ENCODE data around the gene BTNL9. TPM values are rescaled to one million over a fixed set of nuclear protein-coding genes. Genes with fewer than 3 reads are reported as not detected.
"Not testable (repeated sequence)": the region's sequence is repeated elsewhere in the genome, so short reads cannot be mapped to it uniquely, and the experiment has no call there.

Gene BTNL9
- total RNA-seq, 1 experiment from 2014 or later: not detected

DNA sequence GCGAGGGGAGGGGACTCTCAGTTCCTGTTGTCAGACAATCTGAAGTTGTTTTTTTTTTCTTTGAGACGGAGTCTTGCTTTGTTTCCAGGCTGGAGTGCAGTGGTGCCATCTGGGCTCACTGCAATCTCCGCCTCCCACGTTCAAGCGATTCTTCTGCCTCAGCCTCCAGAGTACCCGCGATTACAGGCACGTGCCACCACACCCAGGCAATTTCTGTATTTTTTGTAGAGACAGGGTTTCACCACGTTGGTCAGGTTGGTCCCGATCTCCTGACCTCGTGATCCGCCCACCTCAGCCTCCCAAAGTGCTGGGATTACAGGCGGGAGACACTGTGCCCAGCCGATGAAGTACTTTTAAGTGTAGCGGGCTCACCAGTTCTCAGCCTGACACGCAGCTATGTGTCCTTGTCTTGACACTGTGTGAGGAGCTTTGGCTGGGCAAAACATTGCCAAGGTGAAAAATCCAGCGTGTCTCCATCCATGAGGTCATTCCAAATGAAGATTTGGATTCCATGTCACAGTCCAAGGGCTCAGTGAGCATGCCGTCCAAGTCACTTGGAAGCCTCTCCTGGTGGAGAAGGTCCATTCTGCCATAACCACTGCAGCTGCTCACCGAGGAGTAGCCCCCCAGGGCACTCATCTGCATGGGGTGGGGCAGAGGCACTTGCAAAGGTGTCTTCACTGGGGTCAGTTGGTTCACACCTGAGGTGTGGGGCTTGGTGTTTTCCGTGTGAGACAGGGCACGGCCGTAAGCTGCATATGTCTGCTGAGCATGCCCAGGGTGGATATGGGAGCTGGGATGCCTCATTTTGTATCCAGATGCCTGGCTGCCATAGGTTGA is 58.9 kb downstream of the BTNL9 start:
- no peaks in the 10 kb centered on the region for H3K36me3 ChIP-seq (ENCODE audit: insufficient read depth, low read length, poor library complexity, severe bottlenecking)
- H3K4me1 ChIP-seq (ENCODE audit: insufficient read depth, low read length, poor library complexity, severe bottlenecking): no peaks in the 10 kb centered on the region
- no peak overlapping the region for H3K4me3 ChIP-seq (ENCODE audit: low read depth, low read length, poor library complexity, severe bottlenecking)
- intact Hi-C loops (cut with micrococcal nuclease; ENCODE audit: unreplicated experiment): no loop called here
- ChIA-PET CTCF (no interaction called here), POLR2A (ENCODE audit: low non-redundant PET) (no interaction called here)
- no TSS peak for BruUV-seq (replicated peaks)
- peak; percentile 29 for DNase-seq (ENCODE audit: low spot score)
- H3K27ac ChIP-seq (ENCODE audit: low read depth, low read length, poor library complexity, severe bottlenecking): no peak overlapping the region
- TF ChIP-seq EZH2 (IDR thresholded peaks at IDR 0.05; ENCODE audit: borderline replicate concordance, low read depth, low read length, poor library complexity, severe bottlenecking): no peak
- no peak for TF ChIP-seq CTCF (conservative IDR thresholded peaks at IDR 0.05; ENCODE audit: low read depth, low read length)
- H3K9me3 ChIP-seq (ENCODE audit: low read depth, low read length, poor library complexity, severe bottlenecking): no peaks in the 10 kb centered on the region
- H3K27me3 ChIP-seq (replicated peaks; ENCODE audit: insufficient read depth, low read depth, low read length, poor library complexity): peaks cover 19% of the 10 kb centered on the region

- no peaks in the 10 kb centered on the region for H3K4me1 ChIP-seq (ENCODE audit: insufficient read depth, low read length, poor library complexity, severe bottlenecking)
- H3K27ac ChIP-seq (ENCODE audit: low read depth, low read length, poor library complexity, severe bottlenecking): no peak overlapping the region
- TF ChIP-seq EZH2 (IDR thresholded peaks at IDR 0.05; ENCODE audit: borderline replicate concordance, low read depth, low read length, poor library complexity, severe bottlenecking): no peak
- TF ChIP-seq CTCF (conservative IDR thresholded peaks at IDR 0.05; ENCODE audit: low read depth, low read length): no peak
- H3K27me3 ChIP-seq (replicated peaks; ENCODE audit: insufficient read depth, low read depth, low read length, poor library complexity): peaks cover 25% of the 10 kb centered on the region
- no peaks in the 10 kb centered on the region for H3K9me3 ChIP-seq (ENCODE audit: low read depth, low read length, poor library complexity, severe bottlenecking)
- no peak overlapping the region for H3K4me3 ChIP-seq (ENCODE audit: low read depth, low read length, poor library complexity, severe bottlenecking)
- no TSS peak for BruUV-seq (replicated peaks)
- ChIA-PET POLR2A (ENCODE audit: low non-redundant PET) (no interaction called here), CTCF (no interaction called here)
- DNase-seq (ENCODE audit: low spot score): no peak
- intact Hi-C loops (cut with micrococcal nuclease; ENCODE audit: unreplicated experiment): no loop called here
- H3K36me3 ChIP-seq (ENCODE audit: insufficient read depth, low read length, poor library complexity, severe bottlenecking): no peaks in the 10 kb centered on the region
These were observed 59.6 kb downstream of the BTNL9 start for GRCh38 chr5:181099602-181100086.

DNA sequence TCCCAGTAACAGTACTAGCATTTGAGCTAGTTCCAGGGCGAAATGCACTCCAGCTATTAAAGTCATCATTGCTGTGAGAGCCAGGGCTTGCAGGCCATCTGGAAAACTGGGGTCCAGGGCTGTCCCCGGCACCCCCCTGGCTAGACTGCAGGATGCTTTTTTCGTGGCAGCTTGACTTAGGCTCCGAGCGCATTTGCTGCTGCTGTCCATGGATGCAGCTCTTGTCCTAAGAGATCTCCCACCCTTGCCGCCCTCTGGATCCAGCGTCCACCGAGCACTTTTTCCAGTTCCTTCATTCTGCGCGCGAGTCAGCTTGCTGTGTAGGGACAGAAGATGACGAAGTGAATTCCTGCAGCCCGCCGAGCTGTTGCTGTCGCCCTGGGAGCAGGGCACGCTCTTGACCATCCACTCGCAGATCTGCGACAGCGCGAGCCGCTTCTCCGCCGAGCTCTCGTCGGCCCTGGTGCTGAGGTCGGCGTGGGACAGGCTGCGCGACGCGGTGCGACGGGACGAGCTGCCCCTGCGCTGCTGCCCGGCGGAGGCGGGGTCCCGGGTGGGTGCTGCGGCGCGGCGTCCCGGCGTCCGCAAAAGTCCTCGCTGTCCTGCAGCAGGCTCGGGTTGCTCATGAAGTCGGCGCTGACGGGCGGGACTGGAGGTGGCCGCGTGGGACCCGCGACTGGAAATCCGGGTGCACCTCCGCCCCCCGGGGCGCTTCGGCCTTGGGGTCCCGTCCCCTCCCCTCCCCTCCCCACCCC is 60.2 kb downstream of the BTNL9 start:
- Histone ChIP-seq H3K27ac (ENCODE audit: low read depth, low read length, poor library complexity, severe bottlenecking) (no peak overlapping the region), H3K27me3 (replicated peaks; ENCODE audit: insufficient read depth, low read depth, low read length, poor library complexity) (peaks cover 27% of the 10 kb centered on the region), H3K36me3 (ENCODE audit: insufficient read depth, low read length, poor library complexity, severe bottlenecking) (no peaks in the 10 kb centered on the region), H3K4me3 (ENCODE audit: low read depth, low read length, poor library complexity, severe bottlenecking) (no peak overlapping the region), H3K4me1 (ENCODE audit: insufficient read depth, low read length, poor library complexity, severe bottlenecking) (no peaks in the 10 kb centered on the region), H3K9me3 (ENCODE audit: low read depth, low read length, poor library complexity, severe bottlenecking) (no peaks in the 10 kb centered on the region)
- POLR2A ChIA-PET (ENCODE audit: low non-redundant PET): no interaction called here
- intact Hi-C loops (cut with micrococcal nuclease; ENCODE audit: unreplicated experiment): no loop called here
- no TSS peak for BruUV-seq (replicated peaks)
- DNase-seq (ENCODE audit: low spot score): no peak
- TF ChIP-seq CTCF (conservative IDR thresholded peaks at IDR 0.05; ENCODE audit: low read depth, low read length) (no peak), EZH2 (IDR thresholded peaks at IDR 0.05; ENCODE audit: borderline replicate concordance, low read depth, low read length, poor library complexity, severe bottlenecking) (peak; percentile 72)
- CTCF ChIA-PET: no interaction called here

- H3K36me3 ChIP-seq (ENCODE audit: insufficient read depth, low read length, poor library complexity, severe bottlenecking); BruUV-seq (replicated peaks); H3K9me3 ChIP-seq (ENCODE audit: low read depth, low read length, poor library complexity, severe bottlenecking); POLR2A ChIA-PET (ENCODE audit: low non-redundant PET); intact Hi-C loops (cut with micrococcal nuclease; ENCODE audit: unreplicated experiment); CTCF ChIA-PET; H3K27ac ChIP-seq (ENCODE audit: low read depth, low read length, poor library complexity, severe bottlenecking); H3K4me3 ChIP-seq (ENCODE audit: low read depth, low read length, poor library complexity, severe bottlenecking); H3K4me1 ChIP-seq (ENCODE audit: insufficient read depth, low read length, poor library complexity, severe bottlenecking); DNase-seq (ENCODE audit: low spot score): not testable (repeated sequence)
- peaks cover 35% of the 10 kb centered on the region for H3K27me3 ChIP-seq (replicated peaks; ENCODE audit: insufficient read depth, low read depth, low read length, poor library complexity)
These were observed 61.1 kb downstream of the BTNL9 start for GRCh38 chr5:181101030-181101641.

All from A673 (cell line).